CD4-positive, alpha-beta T cell treated with Interleukin-17A for 4 hours (primary cell): ENCODE data around the gene FHIT.
"Not testable (repeated sequence)": the region's sequence is repeated elsewhere in the genome, so short reads cannot be mapped to it uniquely, and the experiment has no call there.

ENCODE experiments used
- DNase-seq: peaks from one replicate; pipeline ENCODE4 v3.0.0-alpha.2; 2020; ENCODE audit warnings: mixed read lengths

The FHIT gene

DNA sequence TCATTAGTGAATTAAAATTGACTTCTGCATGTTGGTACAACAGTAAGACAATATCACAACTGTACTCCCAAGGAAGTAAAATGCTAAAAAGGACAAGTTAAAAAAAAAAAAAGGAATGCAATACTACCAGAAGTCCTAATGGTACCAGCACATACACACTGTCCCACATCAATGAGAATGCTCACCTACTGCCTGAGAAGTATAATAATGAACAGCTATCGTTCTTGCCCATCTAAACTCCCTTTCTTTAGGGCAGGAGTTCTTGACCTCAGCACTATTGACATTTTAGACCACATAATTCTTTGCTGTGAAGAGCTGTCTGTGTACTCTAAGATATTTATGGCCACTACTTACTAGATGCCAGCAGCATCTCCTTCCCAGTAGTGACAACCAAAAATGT, 651.7 kb downstream of the FHIT start:
- no peak for DNase-seq

- DNase-seq, result no peak
Observed at GRCh38 chr3:60598671-60599070, 652.6 kb downstream of the FHIT start.

- DNase-seq, result no peak
Observed at GRCh38 chr3:60594025-60594424, 657.2 kb downstream of the FHIT start.

- no peak for DNase-seq
Observed at GRCh38 chr3:60591267-60591666, 660.0 kb downstream of the FHIT start.

DNA sequence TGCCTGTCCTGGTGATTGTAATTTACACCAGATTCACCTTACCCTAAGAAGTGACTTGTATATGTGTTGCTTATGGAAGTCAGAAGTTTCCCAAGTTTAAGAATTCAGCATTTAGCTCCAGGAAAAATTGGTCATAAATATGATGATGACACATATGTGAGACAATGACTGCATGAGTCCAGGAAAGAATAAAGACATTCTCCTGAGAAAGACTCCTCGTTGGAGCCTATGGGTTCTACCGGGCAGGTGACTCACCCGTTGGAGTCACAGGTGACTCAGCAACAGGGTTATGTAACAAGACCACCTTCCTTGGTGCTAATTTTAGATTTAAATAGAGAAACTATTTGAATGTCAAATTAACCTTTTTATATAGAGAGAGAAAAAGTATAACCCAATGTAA, 662.4 kb downstream of the FHIT start:
- DNase-seq, result no peak

- DNase-seq, result no peak
Observed at GRCh38 chr3:60585918-60586317, 665.3 kb downstream of the FHIT start.

DNA sequence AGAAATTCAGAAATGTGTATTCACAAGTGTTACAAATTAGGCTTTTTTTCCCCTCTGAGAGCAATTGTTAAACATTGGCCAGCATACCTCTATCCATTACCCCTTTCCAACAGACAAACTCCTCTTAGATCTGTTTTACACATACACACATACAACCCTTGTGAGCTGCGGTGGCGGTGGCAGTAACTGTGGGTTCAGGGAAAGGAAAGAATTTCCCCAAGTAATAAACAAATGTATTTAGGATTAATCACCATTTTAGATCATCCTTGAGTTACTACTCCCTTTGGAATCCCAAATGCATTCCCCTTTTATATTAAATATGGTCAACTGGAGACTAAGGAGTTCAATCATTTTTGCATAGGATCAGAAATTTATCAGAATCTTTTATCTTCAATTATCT, 667.0 kb downstream of the FHIT start:
- no peak for DNase-seq

DNA sequence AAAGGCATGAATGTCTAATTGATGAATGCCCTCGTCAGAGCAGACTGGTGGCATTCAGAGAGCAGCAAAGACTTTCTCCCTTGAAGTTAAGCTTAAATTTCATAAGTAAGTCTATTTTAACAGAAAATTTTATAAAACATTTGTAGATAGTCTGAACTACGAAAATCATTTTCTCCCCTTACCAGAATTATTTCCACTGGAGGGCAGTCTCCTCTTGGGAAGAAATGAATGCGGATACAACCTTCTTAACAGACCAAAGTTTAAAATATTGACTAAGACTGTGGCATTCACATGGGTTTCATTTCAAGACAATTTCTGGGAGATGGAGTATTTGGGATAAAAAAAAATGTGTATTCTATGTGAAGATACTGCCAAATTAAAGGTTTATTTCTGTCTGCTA, 669.0 kb downstream of the FHIT start:
- no peak for DNase-seq

- no peak for DNase-seq
Observed at GRCh38 chr3:60580809-60581208, 670.4 kb downstream of the FHIT start.

GRCh38 chr3:60579734-60580133, 671.5 kb downstream of the FHIT start:
- no peak for DNase-seq

- DNase-seq, result no peak
Observed at GRCh38 chr3:60578936-60579335, 672.3 kb downstream of the FHIT start.

DNA sequence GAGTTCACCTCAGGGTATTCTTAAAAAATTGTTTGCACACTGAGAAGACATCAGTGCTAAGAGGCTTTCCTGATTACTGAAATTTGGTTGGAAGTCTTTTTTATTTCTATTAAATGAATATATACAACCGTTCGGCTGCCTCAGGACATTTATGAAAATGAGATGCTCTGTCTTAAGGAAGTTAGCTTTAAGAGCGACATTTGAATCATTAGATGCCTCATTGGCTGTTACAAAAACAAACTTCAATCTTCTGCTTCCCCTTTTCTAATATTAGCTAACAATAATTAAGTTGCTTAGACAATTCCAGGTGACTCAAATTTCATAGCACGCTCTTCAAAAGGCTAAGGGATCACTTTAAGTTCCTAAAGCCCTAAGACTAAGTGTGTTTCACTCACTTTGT, 673.7 kb downstream of the FHIT start:
- DNase-seq, result no peak

DNA sequence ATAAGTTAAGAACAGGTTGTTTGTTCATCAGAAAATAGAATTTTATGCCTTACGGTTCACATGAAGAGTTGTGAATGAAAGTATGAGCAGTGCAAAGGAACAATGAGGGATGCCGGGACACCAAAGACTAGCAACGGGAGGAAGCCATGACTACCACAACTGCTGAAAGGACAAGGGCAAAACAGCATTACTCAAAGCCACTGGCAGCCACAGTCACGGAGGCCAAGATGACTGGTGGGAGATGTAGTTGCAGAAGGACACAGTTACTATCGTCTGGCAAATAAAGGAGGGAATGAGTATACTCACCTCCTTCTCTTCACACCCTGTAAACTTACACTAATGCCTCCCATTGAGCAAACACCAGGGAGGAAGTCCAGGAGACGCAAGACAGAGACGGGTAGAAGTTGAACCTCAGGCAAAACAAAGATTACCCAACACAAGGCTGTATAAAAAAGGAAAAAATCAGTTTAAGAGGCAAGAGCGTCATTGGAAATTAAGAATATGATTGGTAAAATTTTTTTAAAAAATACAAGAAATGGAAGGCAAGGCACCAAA, 675.5 kb downstream of the FHIT start:
- no peak for DNase-seq

- no peak for DNase-seq
Observed at GRCh38 chr3:60574046-60574769, 677.0 kb downstream of the FHIT start.

DNA sequence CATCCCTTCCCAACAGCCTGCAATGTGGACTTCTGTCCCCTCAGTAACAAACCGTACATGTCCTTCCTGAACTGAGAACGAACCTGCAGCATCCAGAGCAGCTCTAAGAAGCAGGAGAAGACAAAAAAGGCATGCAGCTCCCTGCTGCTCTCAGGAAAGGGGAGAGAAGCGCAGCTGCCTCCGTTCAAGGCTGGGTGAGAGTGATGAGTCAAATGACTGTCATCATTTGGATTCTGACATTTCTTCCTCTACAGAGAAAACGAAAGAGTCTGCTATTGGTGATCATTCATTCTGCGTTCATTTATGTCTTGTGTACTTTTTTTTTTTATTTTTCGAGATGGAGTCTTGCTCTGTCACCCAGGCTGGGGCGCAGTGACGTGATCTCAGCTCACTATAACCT, 677.8 kb downstream of the FHIT start:
- no peak for DNase-seq

DNA sequence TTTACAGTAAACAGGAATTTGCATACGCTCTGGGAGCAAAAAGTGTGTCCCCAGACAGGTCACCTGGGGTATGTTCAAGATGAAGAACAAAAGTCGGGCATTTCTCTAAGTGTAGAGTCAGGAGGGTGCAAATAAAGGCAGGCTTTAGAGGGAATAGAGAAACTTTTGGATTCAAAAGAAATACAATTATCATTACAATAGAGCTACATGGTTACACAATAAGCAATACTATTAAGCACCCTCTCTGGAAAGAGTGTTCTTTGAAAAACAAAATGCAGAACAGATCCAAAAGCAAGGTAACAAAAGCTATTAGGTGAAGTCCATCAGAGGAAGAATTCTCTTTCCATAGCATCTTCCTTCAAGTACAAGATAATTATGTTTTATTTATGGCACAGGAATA, 679.7 kb downstream of the FHIT start:
- no peak for DNase-seq

GRCh38 chr3:60557122-60557521, 694.1 kb downstream of the FHIT start:
- DNase-seq, result no peak

GRCh38 chr3:60555686-60556354, 695.4 kb downstream of the FHIT start:
- no peak for DNase-seq

DNA sequence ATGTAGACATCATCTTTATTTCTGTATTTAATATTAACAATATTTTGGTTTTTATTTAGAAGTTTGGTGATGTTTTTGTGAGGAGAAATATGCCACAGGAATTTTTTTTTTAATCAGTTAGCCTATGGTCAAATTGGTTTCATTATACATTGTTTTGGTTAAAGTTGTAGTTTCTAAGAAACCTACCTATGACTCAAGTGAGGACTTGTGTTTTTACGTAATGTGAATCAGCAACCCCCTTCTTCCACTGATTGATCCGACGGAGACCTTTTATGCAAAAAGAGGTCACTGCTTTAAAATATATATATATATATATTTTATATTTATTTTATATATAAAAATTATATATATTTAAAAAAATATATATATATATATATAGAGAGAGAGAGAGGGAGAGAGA, 698.1 kb downstream of the FHIT start:
- DNase-seq, result no peak

DNA sequence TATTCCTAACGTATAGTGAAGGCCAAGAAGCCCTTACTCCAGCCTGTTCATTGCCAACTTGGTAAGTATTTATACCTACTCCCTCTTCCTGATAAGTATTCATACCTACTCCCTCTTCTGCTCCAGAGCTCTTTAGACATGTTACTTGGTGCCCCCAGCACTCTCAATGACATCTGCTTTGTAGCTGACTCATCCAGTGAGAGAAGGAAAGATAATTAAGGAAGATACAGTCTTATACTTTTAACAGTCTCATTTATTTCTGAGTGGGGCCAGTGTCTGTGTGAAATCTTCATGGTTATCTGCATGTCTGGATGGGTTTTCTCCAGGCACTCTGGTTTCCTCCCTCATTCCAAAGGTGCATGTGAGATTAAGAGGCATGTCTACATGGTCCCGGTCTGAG, 698.7 kb downstream of the FHIT start:
- DNase-seq, result no peak

DNA sequence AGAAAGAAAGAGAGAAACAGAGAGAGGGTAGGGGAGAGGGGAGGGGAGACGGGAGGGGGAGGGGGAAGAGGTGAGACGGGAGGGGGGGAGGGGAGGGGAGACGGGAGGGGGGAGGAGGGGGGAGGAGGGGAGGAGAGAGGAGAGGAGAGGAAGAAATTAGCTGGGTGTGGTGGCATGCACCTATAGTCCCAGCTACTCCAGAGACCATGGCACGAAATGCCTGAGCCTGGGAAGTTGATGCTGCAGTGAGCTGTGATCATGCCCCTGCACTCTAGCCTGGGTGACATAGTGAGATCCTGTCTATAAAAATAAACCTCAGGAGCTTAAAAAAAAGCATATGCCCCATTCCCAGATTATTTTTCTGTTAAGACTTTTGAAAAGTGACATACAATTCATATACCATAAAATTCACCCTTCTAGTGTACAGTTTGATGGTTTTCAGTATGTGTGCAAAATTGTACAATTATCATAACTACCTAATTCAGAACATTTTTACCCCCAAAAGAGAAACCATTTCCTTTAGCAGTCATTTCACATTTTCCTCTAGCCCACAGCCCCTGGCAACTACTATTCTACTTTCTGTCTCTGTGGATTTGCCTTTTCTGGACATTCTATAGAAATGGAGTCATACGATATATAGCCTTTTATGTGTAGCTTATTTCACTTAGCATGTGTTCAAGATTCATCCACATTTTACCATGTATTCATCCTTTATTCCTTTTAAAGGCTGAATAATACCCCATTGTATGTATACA, 699.6 kb downstream of the FHIT start:
- no peak for DNase-seq

DNA sequence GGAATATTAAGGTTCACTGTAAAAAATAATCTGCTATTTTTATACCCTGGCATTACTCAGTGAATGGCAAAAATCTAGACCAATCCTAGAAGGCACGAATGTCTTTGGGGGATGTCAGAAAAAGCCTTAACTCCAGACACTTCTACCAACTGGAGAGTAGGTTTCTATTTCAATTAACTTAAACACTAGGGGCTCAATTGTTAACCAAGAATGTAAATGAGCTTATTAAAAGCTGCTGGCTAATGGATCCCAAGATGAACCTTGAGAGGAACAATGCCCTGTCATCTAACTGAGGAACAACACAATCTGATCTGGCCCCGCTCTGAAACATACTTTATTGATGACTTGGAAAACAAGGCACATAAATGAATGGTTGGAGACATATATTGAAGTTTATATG, 701.4 kb downstream of the FHIT start:
- no peak for DNase-seq

DNA sequence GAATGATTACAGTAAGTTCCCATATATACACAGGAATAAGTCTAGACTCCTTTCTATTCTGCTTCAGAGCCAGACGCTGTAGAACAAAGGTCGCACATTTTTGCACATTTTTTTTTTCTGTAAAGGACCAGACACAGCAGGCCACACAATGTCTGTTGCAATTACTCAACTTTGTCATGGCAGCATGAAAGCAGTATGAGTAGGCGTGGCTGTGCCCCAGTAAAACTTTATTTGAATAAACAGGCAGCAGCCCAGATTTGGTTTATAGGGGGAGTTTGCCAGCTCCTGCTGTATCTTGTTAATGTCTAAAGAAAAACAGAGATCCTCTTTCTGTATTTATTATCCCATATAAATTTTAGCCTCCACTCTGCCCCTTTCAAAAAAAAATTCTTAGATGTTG, 708.3 kb downstream of the FHIT start:
- DNase-seq, result no peak

GRCh38 chr3:60539394-60539793, 711.9 kb downstream of the FHIT start:
- DNase-seq, result not testable (repeated sequence)
